Gastrocnemius medialis (tissue), 4 donors: ENCODE measurements around the gene LHX6. TPM values are rescaled to one million over a fixed set of nuclear protein-coding genes. Genes with fewer than 3 reads are reported as not detected.

Experiments used
- ATAC-seq, 2 donors: fragments of 150-250 bp; one replicate each; pipeline ENCODE4 v1.9.1; 2016
- DNase-seq, 2 donors: peaks; one replicate each; pipeline ENCODE4 v3.0.0-alpha.2; 2019
- H3K27ac ChIP-seq, 4 donors: fragments of 200-600 bp; sonication (generic); 1 replicate in 1 of 4; 2 replicates in 3 of 4; pipeline ENCODE4 v1.5.1; 2016 to 2018; ENCODE audit warnings: mild to moderate bottlenecking in 2 of 4, moderate library complexity in 1 of 4
- H3K27me3 ChIP-seq, 3 donors: fragments of 200-600 bp; sonication (generic) in 2 of 3; 1 replicate in 1 of 3; 2 replicates in 2 of 3; pipeline versions ENCODE4 v1.5.1 to v1.6.0; 2016 to 2019; ENCODE audit warnings: mild to moderate bottlenecking in 1 of 3, moderate library complexity in 1 of 3
- H3K36me3 ChIP-seq, 2 donors: fragments of 200-600 bp; sonication (generic) in 1 of 2; one replicate each; pipeline ENCODE4 v1.5.1; 2017 to 2018
- H3K4me1 ChIP-seq, 2 donors: fragments of 200-600 bp; sonication (generic) in 1 of 2; one replicate each; pipeline ENCODE4 v1.5.1; 2016 to 2017; ENCODE audit warnings: mild to moderate bottlenecking in 2 of 2
- H3K4me3 ChIP-seq, 4 donors: fragments of 200-600 bp; sonication (generic) in 3 of 4; 1 replicate in 1 of 4; 2 replicates in 3 of 4; pipeline ENCODE4 v1.5.1; 2016 to 2019; ENCODE audit warnings: mild to moderate bottlenecking in 2 of 4
- H3K9me3 ChIP-seq, 3 donors: fragments of 200-600 bp; sonication (generic) in 2 of 3; 1 replicate in 1 of 3; 2 replicates in 2 of 3; pipeline ENCODE4 v1.5.1; 2016 to 2019
- CTCF ChIP-seq, 5 experiments: fragments of 450-650 bp in 3 of 5; fragments of 200-600 bp in 2 of 5; sonication (generic) in 2 of 5; IDR thresholded peaks in 4 of 5; conservative IDR thresholded peaks in 1 of 5; 1 replicate in 4 of 5; 2 replicates in 1 of 5; pipeline ENCODE4 v1.5.1; 2016 to 2019; ENCODE audit warnings: antibody characterized with exemption in 5 of 5, mild to moderate bottlenecking in 3 of 5, moderate library complexity in 3 of 5
- POLR2A ChIP-seq, 2 donors: fragments of 450-650 bp; IDR thresholded peaks; one replicate each; pipeline ENCODE4 v1.6.1; 2017; ENCODE audit warnings: antibody characterized with exemption in 2 of 2, mild to moderate bottlenecking in 2 of 2, moderate library complexity in 2 of 2
- in situ Hi-C, 4 donors: fragments of 200-750 bp; cut with MboI; loops; one replicate each; pipeline versions ENCODE4 v1.15.0 to v1.8.0; 2017; ENCODE audit warnings: low sequenced_read_pairs in 4 of 4
- intact Hi-C: fragments of 100-400 bp; cut with DNase I; formaldehyde crosslinking; loops from one replicate; pipeline ENCODE4 v1.15.1; 2023; ENCODE audit warnings: low total_unique reads
- total RNA-seq, 4 donors: library from RNA; depleted of rRNA; stranded (reverse); fragments of >200 nt; gene quantifications; one replicate each; pipeline versions ENCODE4 v1.1.0 to v1.2.3, GENCODE V29; 2016

The LHX6 gene
- total RNA-seq, 4 donors from 2014 or later: 0.83 to 4.5 (median 1.7) TPM

- Histone ChIP-seq H3K27me3 (peaks cover 16 to 17% (median 16%) of the 10 kb centered on the region in 3 donors), H3K4me1 (no peaks in the 10 kb centered on the region), H3K27ac (no peak overlapping the region), H3K36me3 (peaks cover 0 to 8% of the 10 kb centered on the region in 2 donors), H3K9me3 (no peaks in the 10 kb centered on the region), H3K4me3 (no peak overlapping the region)
- intact Hi-C loops (no loop called here), in situ Hi-C loops (no loop called here)
- no peak for TF ChIP-seq CTCF (IDR thresholded peaks at IDR 0.05 in 4 of 5, conservative IDR thresholded peaks at IDR 0.05 in 1 of 5)
- no peak for TF ChIP-seq POLR2A (IDR thresholded peaks at IDR 0.05)
- DNase-seq: no peak
- no peak for ATAC-seq
Observed at GRCh38 chr9:122234022-122234748, 5.4 kb upstream of the LHX6 start.

DNA sequence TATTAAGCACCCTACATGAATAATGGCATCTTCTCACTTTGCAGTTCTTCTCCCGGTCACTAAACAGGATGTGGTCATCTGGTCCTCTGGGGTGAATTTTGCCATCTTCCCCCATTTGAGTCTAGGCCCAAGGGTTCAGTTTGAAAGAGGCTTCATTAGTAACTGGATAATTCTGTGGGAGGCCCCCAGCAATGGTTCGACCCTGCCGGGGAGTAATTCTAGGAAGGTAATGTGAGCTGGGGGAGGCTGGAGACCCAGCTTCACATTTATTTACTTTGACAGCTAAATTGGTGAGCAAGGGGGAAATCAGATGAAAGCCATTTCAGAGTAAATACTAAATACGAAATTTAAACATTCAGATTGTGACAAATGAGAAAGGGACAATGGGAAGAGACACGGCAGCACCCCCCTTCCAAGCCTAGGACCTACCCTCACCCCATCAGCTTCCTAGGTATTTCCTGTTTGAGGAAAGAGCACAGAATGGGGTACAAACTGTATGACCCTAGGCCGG is 4.1 kb upstream of the LHX6 start:
- no peak for DNase-seq
- peaks cover 26 to 30% (median 27%) of the 10 kb centered on the region in 3 donors for H3K27me3 ChIP-seq
- H3K9me3 ChIP-seq: no peaks in the 10 kb centered on the region
- in situ Hi-C loops: no loop called here
- no peak for ATAC-seq
- H3K27ac ChIP-seq: no peak overlapping the region
- intact Hi-C loops: no loop called here
- H3K36me3 ChIP-seq: no peaks in the 10 kb centered on the region
- H3K4me1 ChIP-seq: peaks cover 0 to 9% of the 10 kb centered on the region in 2 donors
- no peak overlapping the region for H3K4me3 ChIP-seq
- TF ChIP-seq POLR2A (IDR thresholded peaks at IDR 0.05) (no peak), CTCF (IDR thresholded peaks at IDR 0.05 in 4 of 5, conservative IDR thresholded peaks at IDR 0.05 in 1 of 5) (no peak)

DNA sequence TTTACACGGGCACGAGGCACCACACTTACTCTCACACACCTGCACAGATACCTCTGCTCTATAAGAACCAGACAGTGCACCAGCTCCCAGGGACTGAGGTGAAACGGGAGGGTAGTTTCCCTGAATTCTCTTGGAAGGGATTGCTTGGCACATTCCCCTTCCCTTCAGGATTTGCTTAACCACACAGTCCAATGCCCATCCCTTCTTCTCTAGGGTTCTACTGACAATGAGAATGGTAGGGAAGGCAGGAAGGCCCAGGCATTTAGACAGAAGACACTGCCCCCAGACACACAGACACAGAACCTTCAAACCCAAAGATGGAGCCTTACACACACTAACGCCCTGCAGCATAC is 704 bp upstream of the LHX6 start:
- ATAC-seq (no peak), DNase-seq (no peak)
- no peak overlapping the region for H3K27ac ChIP-seq
- H3K9me3 ChIP-seq: no peaks in the 10 kb centered on the region
- H3K4me1 ChIP-seq: peaks cover 0 to 19% of the 10 kb centered on the region in 2 donors
- H3K4me3 ChIP-seq: no peak overlapping the region
- in situ Hi-C loops: no loop called here
- TF ChIP-seq CTCF (IDR thresholded peaks at IDR 0.05 in 4 of 5, conservative IDR thresholded peaks at IDR 0.05 in 1 of 5) (no peak), POLR2A (IDR thresholded peaks at IDR 0.05) (no peak)
- intact Hi-C loops: no loop called here
- no peaks in the 10 kb centered on the region for H3K36me3 ChIP-seq
- H3K27me3 ChIP-seq: peaks cover 55 to 63% (median 56%) of the 10 kb centered on the region in 3 donors

GRCh38 chr9:122228191-122228567 is 578 bp downstream of the LHX6 start:
- Histone ChIP-seq H3K27ac (no peak overlapping the region), H3K9me3 (no peaks in the 10 kb centered on the region), H3K4me1 (peaks cover 0 to 19% of the 10 kb centered on the region in 2 donors), H3K36me3 (no peaks in the 10 kb centered on the region), H3K4me3 (peak overlapping the region; percentile 40 to 57 (median 50)), H3K27me3 (peaks cover 55 to 66% (median 56%) of the 10 kb centered on the region in 3 donors)
- DNase-seq (no peak), ATAC-seq (peak in 1 of 2 donors; percentile 23)
- in situ Hi-C loops: no loop called here
- intact Hi-C loops: no loop called here
- no peak for TF ChIP-seq CTCF (IDR thresholded peaks at IDR 0.05 in 4 of 5, conservative IDR thresholded peaks at IDR 0.05 in 1 of 5)
- TF ChIP-seq POLR2A (IDR thresholded peaks at IDR 0.05): no peak
